Ovary (tissue), 9 donors: ENCODE measurements around the gene UGGT2. TPM values are rescaled to one million over a fixed set of nuclear protein-coding genes. Genes with fewer than 3 reads are reported as not detected.

Experiments
- DNase-seq, 5 donors: peaks; one replicate each; pipeline ENCODE4 v3.0.0-alpha.2; 2019 to 2020
- H3K27ac ChIP-seq, 2 donors: fragments of 200-600 bp; one replicate each; pipeline versions ENCODE4 v1.5.1 to v1.8.0; 2019 to 2022
- H3K27me3 ChIP-seq: fragments of 200-600 bp; one replicate; pipeline ENCODE4 v1.8.0; 2022
- H3K36me3 ChIP-seq: fragments of 200-600 bp; sonication (generic); one replicate; pipeline ENCODE4 v1.5.1; 2019
- H3K4me1 ChIP-seq: one replicate; pipeline ENCODE4 v1.8.1; 2013; ENCODE audit warnings: mild to moderate bottlenecking, moderate library complexity; ENCODE audit not compliant: insufficient read depth
- H3K4me3 ChIP-seq: fragments of 200-600 bp; sonication (generic); one replicate; pipeline ENCODE4 v1.5.1; 2017
- H3K9me3 ChIP-seq, 2 donors: fragments of 200-600 bp in 1 of 2; sonication (generic) in 1 of 2; one replicate each; pipeline versions ENCODE4 v1.5.1 to v1.8.1; 2013 to 2019; ENCODE audit warnings: mild to moderate bottlenecking in 1 of 2, moderate library complexity in 1 of 2
- EP300 ChIP-seq: sonication (generic); formaldehyde crosslinking; IDR thresholded peaks from one replicate; pipeline ENCODE4 v1.6.1; 2017; ENCODE audit warnings: antibody characterized with exemption
- POLR2A ChIP-seq: fragments of 450-650 bp; IDR thresholded peaks from one replicate; pipeline ENCODE4 v1.6.1; 2017; ENCODE audit warnings: antibody characterized with exemption, mild to moderate bottlenecking, moderate library complexity
- WGBS, 3 donors: extraction: QIAGEN DNeasy Blood & Tissue Kit in 1 of 3; methylation state at CpG; one replicate each; pipeline versions ENCODE4 v1.1.5 to v1.1.7; 2013 to 2017; 5-methylcytosine and 5-hydroxymethylcytosine counted together
- intact Hi-C, 4 donors: fragments of 100-400 bp; cut with DNase I; formaldehyde crosslinking; loops; one replicate each; pipeline versions ENCODE4 v1.11.0 to v1.15.1; 2022 to 2023
- polyA plus RNA-seq, 2 donors: library from polyadenylated mRNA; stranded (reverse); fragments of 200-250 nt in 1 of 2; fragments of 350-450 nt in 1 of 2; fragmentation: Illumina TruSeq in 1 of 2; extraction: RNeasy Lipid Tissue Mini Kit (QIAGEN cat#74804) in 1 of 2; gene quantifications; one replicate each; pipeline ENCODE4 v1.2.3, GENCODE V29; 2013 to 2014
- total RNA-seq, 7 donors: library from RNA; depleted of rRNA in 2 of 7; stranded (reverse); fragments of >200 nt in 2 of 7; fragmentation: NEBNext Ultra II Directional in 3 of 7; extraction: Animal tissue kit (Norgen Biotek cat#: 25700) in 3 of 7; gene quantifications; one replicate each; pipeline versions ENCODE4 v1.1.0 to v1.2.4, GENCODE V29; 2016 to 2023
- TF ChIP-seq, protein P1 (sequence below), 3 donors: fragments of 450-650 bp in 2 of 3; fragments of 200-600 bp in 1 of 3; IDR thresholded peaks; one replicate each; pipeline versions ENCODE4 v1.5.1 to v1.8.0; 2016 to 2022; ENCODE audit warnings: antibody characterized with exemption in 3 of 3, mild to moderate bottlenecking in 1 of 3
- donor health status: DM: no; HTN: no; CAD: no; lungs with moderate emphysema.
- donor health status: DM: no; HTN: no; CAD: no.
- donor health status: Bipolar disorder and iron deficiency.
- donor health status: DM: yes; HTN: yes; CAD: no.
- donor health status: DM: no; HTN: no; CAD: no.
- donor health status: DM: yes; HTN: yes; CAD: no.

Gene UGGT2
- total and polyA plus RNA-seq, 9 donors = 7.7 to 52.6 (median 28.9) TPM

DNA sequence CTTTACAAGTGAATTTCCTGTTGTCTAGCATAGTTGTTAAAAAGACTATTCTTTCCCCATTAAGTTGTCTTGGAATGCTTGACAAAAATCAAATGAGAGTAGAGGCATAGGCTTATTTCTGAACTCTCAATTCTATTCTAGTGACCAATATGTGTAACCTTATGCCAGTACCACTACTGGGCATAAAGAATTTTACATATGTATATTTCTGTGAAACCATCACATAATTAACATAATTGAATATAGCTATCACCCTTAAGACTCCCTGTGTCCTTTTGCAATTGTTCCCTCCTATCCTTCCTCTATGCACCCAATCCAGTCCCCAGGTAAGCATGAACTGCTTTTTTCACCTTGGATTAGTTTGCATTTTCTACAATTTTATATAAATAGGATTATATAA lies 211.3 kb downstream of the UGGT2 start:
- Histone ChIP-seq H3K9me3 (no peaks in the 10 kb centered on the region), H3K4me1 (no peaks in the 10 kb centered on the region), H3K36me3 (no peaks in the 10 kb centered on the region), H3K4me3 (no peak overlapping the region), H3K27ac (no peak overlapping the region), H3K27me3 (no peaks in the 10 kb centered on the region)
- TF ChIP-seq POLR2A (no peak), EP300 (no peak)
- TF ChIP-seq, protein P1, sequence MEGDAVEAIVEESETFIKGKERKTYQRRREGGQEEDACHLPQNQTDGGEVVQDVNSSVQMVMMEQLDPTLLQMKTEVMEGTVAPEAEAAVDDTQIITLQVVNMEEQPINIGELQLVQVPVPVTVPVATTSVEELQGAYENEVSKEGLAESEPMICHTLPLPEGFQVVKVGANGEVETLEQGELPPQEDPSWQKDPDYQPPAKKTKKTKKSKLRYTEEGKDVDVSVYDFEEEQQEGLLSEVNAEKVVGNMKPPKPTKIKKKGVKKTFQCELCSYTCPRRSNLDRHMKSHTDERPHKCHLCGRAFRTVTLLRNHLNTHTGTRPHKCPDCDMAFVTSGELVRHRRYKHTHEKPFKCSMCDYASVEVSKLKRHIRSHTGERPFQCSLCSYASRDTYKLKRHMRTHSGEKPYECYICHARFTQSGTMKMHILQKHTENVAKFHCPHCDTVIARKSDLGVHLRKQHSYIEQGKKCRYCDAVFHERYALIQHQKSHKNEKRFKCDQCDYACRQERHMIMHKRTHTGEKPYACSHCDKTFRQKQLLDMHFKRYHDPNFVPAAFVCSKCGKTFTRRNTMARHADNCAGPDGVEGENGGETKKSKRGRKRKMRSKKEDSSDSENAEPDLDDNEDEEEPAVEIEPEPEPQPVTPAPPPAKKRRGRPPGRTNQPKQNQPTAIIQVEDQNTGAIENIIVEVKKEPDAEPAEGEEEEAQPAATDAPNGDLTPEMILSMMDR (IDR thresholded peaks at IDR 0.05) = no peak
- DNase-seq = no peak
- intact Hi-C loops = no loop called here

GRCh38 chr13:95834134-95834765 lies 219.0 kb downstream of the UGGT2 start:
- H3K36me3 ChIP-seq = no peaks in the 10 kb centered on the region
- 26 to 29% (median 28%) methylated on average over 3 of the region's 3 CpGs for WGBS, 3 donors
- no peaks in the 10 kb centered on the region for H3K9me3 ChIP-seq
- H3K27ac ChIP-seq = no peak overlapping the region
- H3K27me3 ChIP-seq = no peaks in the 10 kb centered on the region
- TF ChIP-seq, protein P1 (IDR thresholded peaks at IDR 0.05) = peak; percentile 68 to 82 (median 79)
- TF ChIP-seq EP300 (no peak), POLR2A (no peak)
- intact Hi-C loops = loop anchor here (2.0 to 10.0 kb wide), 3 partner anchors 199 to 213 kb away; no protein-coding TSS in a partner anchor
- DNase-seq = peak; percentile 42 to 74 (median 70)
- H3K4me3 ChIP-seq = no peak overlapping the region
- no peaks in the 10 kb centered on the region for H3K4me1 ChIP-seq

- Histone ChIP-seq H3K9me3 (no peaks in the 10 kb centered on the region), H3K36me3 (no peaks in the 10 kb centered on the region), H3K4me1 (no peaks in the 10 kb centered on the region), H3K27ac (no peak overlapping the region), H3K4me3 (no peak overlapping the region), H3K27me3 (no peaks in the 10 kb centered on the region)
- WGBS, 3 donors = 9 to 24% (median 12%) methylated on average over 1 of the region's 1 CpG
- no peak for TF ChIP-seq EP300
- TF ChIP-seq, protein P1 (IDR thresholded peaks at IDR 0.05) = no peak
- TF ChIP-seq POLR2A = no peak
- DNase-seq = no peak
- intact Hi-C loops = loop anchor here (2.0 to 10.0 kb wide), 3 partner anchors 199 to 213 kb away; no protein-coding TSS in a partner anchor
Observed at GRCh38 chr13:95833719-95834118, 219.5 kb downstream of the UGGT2 start.

GRCh38 chr13:95833126-95833525 lies 220.1 kb downstream of the UGGT2 start:
- 91 to 96% (median 93%) methylated on average over 1 of the region's 1 CpG for WGBS, 3 donors
- intact Hi-C loops = loop anchor here in 3 of 4 donors (5.0 to 10.0 kb wide), 2 partner anchors 198 to 211 kb away; no protein-coding TSS in a partner anchor
- no peak for DNase-seq
- no peaks in the 10 kb centered on the region for H3K9me3 ChIP-seq
- H3K4me3 ChIP-seq = no peak overlapping the region
- H3K36me3 ChIP-seq = no peaks in the 10 kb centered on the region
- no peak overlapping the region for H3K27ac ChIP-seq
- no peaks in the 10 kb centered on the region for H3K4me1 ChIP-seq
- TF ChIP-seq EP300 = no peak
- TF ChIP-seq, protein P1 (IDR thresholded peaks at IDR 0.05) = no peak
- no peak for TF ChIP-seq POLR2A
- H3K27me3 ChIP-seq = no peaks in the 10 kb centered on the region
